ENCODE results near the gene OSGIN1. TPM values are rescaled to one million over a fixed set of nuclear protein-coding genes. Genes with fewer than 3 reads are reported as not detected.

The OSGIN1 gene
- total and polyA plus RNA-seq, 9 donors, result 0.65 to 9.3 (median 5.4) TPM

DNA sequence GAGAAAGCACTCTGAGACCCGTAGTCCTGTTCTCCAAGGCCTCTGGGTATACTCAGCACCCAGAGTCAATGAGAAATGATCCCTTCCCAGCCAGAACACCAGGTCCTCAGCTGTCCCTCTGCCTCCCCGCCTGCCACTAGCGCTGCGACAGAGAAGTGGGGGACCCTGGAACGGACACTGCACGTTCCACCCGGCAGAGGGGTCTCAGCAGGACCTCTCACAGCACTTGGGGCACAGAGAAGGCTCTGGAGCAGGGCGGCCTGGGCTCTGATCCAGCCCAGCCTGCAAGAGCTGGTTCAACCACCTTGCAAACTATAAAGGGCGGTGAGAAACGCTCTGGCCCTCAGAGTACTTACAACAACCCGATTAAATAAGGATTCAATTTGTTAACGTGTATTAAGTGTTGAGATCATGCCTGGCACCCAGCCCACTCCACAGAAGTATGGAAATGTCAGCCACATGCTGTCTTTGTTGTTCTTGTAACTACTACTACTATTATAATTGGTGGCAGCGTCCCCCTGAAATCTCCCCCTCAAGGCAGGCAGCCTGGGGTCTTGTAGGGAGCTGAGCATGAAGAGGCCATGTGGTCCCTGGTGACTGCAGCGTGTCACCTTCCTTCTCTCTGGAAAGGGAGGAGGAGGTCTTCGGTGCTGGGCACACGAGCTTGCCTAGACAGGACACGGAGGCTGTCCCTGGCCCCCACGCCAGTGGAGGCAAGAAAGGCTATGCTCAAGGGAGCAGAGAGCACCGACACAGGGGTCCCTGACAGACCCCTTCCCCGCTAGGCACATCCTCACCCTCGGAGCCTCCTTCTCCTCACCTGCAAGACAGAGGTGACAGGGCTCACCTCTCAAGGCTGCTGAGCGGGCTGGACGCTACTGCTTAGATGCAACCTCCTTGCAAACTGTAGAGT is 2.4 kb downstream of the OSGIN1 start:
- Histone ChIP-seq H3K36me3 (no peaks in the 10 kb centered on the region), H3K4me1 (ENCODE audit: insufficient read depth) (peaks cover 6% of the 10 kb centered on the region), H3K27ac (no peak overlapping the region), H3K27me3 (no peaks in the 10 kb centered on the region), H3K4me3 (no peak overlapping the region), H3K9me3 (no peaks in the 10 kb centered on the region)
- intact Hi-C loops (cut with DNase I), result loop anchor here in 1 of 4 donors (5.0 kb wide), 1 partner anchor 107 kb away; no protein-coding TSS in a partner anchor
- WGBS, 3 donors, result 78 to 80% (median 80%) methylated on average over 23 of the region's 23 CpGs
- TF ChIP-seq EP300 (IDR thresholded peaks at IDR 0.05), result no peak
- TF ChIP-seq POLR2A (IDR thresholded peaks at IDR 0.05), result no peak
- TF ChIP-seq, protein P1, sequence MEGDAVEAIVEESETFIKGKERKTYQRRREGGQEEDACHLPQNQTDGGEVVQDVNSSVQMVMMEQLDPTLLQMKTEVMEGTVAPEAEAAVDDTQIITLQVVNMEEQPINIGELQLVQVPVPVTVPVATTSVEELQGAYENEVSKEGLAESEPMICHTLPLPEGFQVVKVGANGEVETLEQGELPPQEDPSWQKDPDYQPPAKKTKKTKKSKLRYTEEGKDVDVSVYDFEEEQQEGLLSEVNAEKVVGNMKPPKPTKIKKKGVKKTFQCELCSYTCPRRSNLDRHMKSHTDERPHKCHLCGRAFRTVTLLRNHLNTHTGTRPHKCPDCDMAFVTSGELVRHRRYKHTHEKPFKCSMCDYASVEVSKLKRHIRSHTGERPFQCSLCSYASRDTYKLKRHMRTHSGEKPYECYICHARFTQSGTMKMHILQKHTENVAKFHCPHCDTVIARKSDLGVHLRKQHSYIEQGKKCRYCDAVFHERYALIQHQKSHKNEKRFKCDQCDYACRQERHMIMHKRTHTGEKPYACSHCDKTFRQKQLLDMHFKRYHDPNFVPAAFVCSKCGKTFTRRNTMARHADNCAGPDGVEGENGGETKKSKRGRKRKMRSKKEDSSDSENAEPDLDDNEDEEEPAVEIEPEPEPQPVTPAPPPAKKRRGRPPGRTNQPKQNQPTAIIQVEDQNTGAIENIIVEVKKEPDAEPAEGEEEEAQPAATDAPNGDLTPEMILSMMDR (IDR thresholded peaks at IDR 0.05), result no peak
- DNase-seq, result peak in 2 of 5 donors; percentile 57 to 61

DNA sequence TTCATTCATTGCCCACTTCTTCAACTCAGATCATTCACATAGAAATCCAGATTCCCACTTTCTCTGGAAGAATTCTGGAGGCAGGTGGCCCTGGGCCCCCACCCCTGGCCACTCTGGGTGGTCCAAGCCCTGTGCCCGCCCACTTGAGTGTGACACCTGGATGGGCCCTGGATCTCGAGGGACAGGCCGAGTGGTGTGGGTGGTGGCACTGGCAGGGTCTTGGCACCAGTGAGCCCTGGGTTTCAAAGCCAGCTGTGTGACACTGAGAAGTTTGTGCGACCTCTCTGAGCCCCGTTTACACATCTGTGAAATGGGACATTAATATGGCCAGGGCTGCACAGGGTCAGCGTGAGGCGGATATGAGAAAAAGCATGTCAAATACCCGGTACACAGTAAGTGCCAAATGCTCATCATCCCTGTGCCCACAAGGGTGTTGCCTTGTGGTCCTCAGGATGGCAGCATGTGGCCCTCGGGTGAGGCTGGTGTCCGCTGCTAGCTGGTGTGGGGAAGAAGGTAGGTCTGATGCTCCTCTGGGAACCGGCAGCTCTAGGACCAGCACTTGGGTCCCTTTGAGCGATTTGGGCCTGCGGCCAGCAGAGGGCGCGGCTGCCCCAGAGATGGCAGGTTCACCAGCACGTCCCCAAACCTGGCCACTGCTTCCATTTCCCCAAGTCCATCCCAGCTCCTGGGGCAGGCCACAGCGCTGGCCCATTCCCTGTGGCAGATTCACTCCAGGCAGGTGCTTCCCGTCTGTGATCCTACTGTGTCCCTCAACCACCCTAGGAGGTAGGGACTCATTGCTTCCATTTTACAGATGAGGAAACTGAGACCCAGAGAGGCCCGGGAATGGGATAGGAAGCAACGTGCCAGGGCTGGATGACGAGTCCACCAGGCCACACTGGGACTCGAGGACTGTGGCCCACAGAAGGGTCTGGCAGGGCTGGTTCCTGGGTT is 3.6 kb downstream of the OSGIN1 start:
- DNase-seq, result peak; percentile 65 to 84 (median 77)

DNA sequence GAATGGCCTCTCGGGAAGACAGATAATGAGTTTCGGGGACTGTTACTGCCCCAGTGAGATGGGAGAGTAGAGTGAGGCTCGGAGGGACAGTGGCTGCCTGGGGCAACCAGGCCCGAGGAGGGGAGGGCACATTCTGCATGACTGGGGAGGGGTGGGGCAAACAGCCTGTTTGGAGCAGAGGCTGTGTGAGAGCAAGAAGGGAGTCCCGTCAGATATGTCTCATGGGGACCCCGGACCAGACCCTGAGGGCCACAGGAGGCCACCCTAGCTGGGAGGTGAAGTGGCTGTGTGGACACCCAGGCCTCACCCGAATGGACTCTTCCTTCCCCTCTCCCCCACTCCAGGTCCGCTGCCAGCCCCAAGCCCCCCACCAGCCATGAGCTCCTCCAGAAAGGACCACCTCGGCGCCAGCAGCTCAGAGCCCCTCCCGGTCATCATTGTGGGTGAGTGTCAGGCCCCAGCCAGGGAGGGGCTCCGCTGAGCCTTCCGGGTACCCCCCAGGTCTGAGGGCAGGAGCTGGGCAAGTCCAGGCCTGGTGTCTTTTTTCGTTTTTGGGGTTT is 4.3 kb downstream of the OSGIN1 start:
- H3K9me3 ChIP-seq, result no peaks in the 10 kb centered on the region
- H3K27ac ChIP-seq, result no peak overlapping the region
- H3K27me3 ChIP-seq, result no peaks in the 10 kb centered on the region
- TF ChIP-seq, protein P1 (IDR thresholded peaks at IDR 0.05), result no peak
- TF ChIP-seq EP300 (IDR thresholded peaks at IDR 0.05), result no peak
- no peak for TF ChIP-seq POLR2A (IDR thresholded peaks at IDR 0.05)
- no peak overlapping the region for H3K4me3 ChIP-seq
- WGBS, 3 donors, result 88 to 92% (median 90%) methylated on average over 14 of the region's 14 CpGs
- peaks cover 5% of the 10 kb centered on the region for H3K4me1 ChIP-seq (ENCODE audit: insufficient read depth)
- intact Hi-C loops (cut with DNase I), result loop anchor here in 1 of 4 donors (5.0 kb wide), 1 partner anchor 105 kb away; no protein-coding TSS in a partner anchor
- no peaks in the 10 kb centered on the region for H3K36me3 ChIP-seq
- no peak for DNase-seq

More for the DNA sequence above, 3.6 kb downstream of the OSGIN1 start:
- Histone ChIP-seq H3K9me3 (no peaks in the 10 kb centered on the region), H3K27ac (no peak overlapping the region), H3K4me1 (ENCODE audit: insufficient read depth) (peaks cover 6% of the 10 kb centered on the region), H3K4me3 (no peak overlapping the region), H3K36me3 (no peaks in the 10 kb centered on the region), H3K27me3 (no peaks in the 10 kb centered on the region)
- 52 to 53% (median 53%) methylated on average over 22 of the region's 22 CpGs for WGBS, 3 donors
- TF ChIP-seq, protein P1 (IDR thresholded peaks at IDR 0.05), result peak; percentile 36 to 58 (median 36)
- TF ChIP-seq POLR2A (IDR thresholded peaks at IDR 0.05), result no peak
- no peak for TF ChIP-seq EP300 (IDR thresholded peaks at IDR 0.05)
- intact Hi-C loops (cut with DNase I), result loop anchor here in 1 of 4 donors (5.0 kb wide), 1 partner anchor 106 kb away; no protein-coding TSS in a partner anchor

Measured in ovary (tissue), 9 donors.